ENCODE data around the gene TRABD. TPM values are rescaled to one million over a fixed set of nuclear protein-coding genes. Genes with fewer than 3 reads are reported as not detected.

Gene TRABD
- total RNA-seq, 2 experiments from 2014 or later, result 88.6 to 89.2 TPM

Other genes starting within 250 kb of the TRABD start
- 100 to 1,000 TPM; 222 to 231 TPM for gene PIM3, start 225.1 kb upstream of the TRABD start, total RNA-seq
- 1 to 10 TPM in 1 of 2 experiments, under 1 TPM in 1; 0.73 to 1.1 TPM for gene IL17REL, start 173.1 kb upstream of the TRABD start, total RNA-seq
- gene TTLL8, start 127.6 kb upstream of the TRABD start, total RNA-seq, result not detected
- not detected for gene MLC1, start 100.5 kb upstream of the TRABD start, total RNA-seq
- gene MOV10L1, start 95.9 kb upstream of the TRABD start, total RNA-seq, result not detected
- gene PANX2, start 15.2 kb upstream of the TRABD start, total RNA-seq, result 1 to 10 TPM; 3.3 to 3.5 TPM
- 10 to 100 TPM; 18.8 to 19.7 TPM for gene SELENOO, start 15.1 kb downstream of the TRABD start, total RNA-seq
- 10 to 100 TPM; 41.4 to 43.8 TPM for gene TUBGCP6, start 59.1 kb downstream of the TRABD start, total RNA-seq
- 10 to 100 TPM; 46.1 to 47.6 TPM for gene HDAC10, start 65.4 kb downstream of the TRABD start, total RNA-seq
- 1 to 10 TPM; 9.1 to 9.7 TPM for gene MAPK12, start 75.8 kb downstream of the TRABD start, total RNA-seq
- gene MAPK11, start 84.5 kb downstream of the TRABD start, total RNA-seq, result 10 to 100 TPM; 23.1 to 24.6 TPM
- 1 to 10 TPM; 6.3 to 8.3 TPM for gene PLXNB2, start 121.7 kb downstream of the TRABD start, total RNA-seq
- gene DENND6B, start 141.1 kb downstream of the TRABD start, total RNA-seq, result 1 to 10 TPM; 3.5 to 3.6 TPM
- 10 to 100 TPM; 41.2 to 41.7 TPM for gene PPP6R2, start 157.4 kb downstream of the TRABD start, total RNA-seq